ENCODE data around the gene ADGRG2. TPM values are rescaled to one million over a fixed set of nuclear protein-coding genes. Genes with fewer than 3 reads are reported as not detected.

Gene ADGRG2
- total RNA-seq, 2 experiments from 2014 or later: not detected

GRCh38 chrX:19100586-19100985 is 21.7 kb downstream of the ADGRG2 start:
- H3K9me2 ChIP-seq (ENCODE audit: insufficient read depth, low read length): no peaks in the 10 kb centered on the region
- intact Hi-C loops (cut with micrococcal nuclease; ENCODE audit: unreplicated experiment): no loop called here
- H4K20me1 ChIP-seq (ENCODE audit: insufficient read depth, low read length): no peaks in the 10 kb centered on the region
- no peaks in the 10 kb centered on the region for H3K4me1 ChIP-seq (ENCODE audit: insufficient read depth, low read length, poor library complexity, severe bottlenecking)
- no peaks in the 10 kb centered on the region for H3K79me2 ChIP-seq (ENCODE audit: insufficient read depth, low read depth, low read length)
- H3K36me3 ChIP-seq (ENCODE audit: insufficient read depth, low read length): no peaks in the 10 kb centered on the region
- no peak overlapping the region for H3K4me3 ChIP-seq (ENCODE audit: low read depth, low read length, poor library complexity, severe bottlenecking)
- no TSS peak for BruUV-seq (replicated peaks)
- no peak for DNase-seq (ENCODE audit: low spot score)
- no peak overlapping the region for H2AFZ ChIP-seq (ENCODE audit: low read length)
- H3K27ac ChIP-seq (ENCODE audit: low read depth, low read length, poor library complexity, severe bottlenecking): no peak overlapping the region
- H3K9me3 ChIP-seq (ENCODE audit: low read length): no peaks in the 10 kb centered on the region
- no peak overlapping the region for H3K4me2 ChIP-seq (ENCODE audit: low read length)
- TF ChIP-seq, protein P1, sequence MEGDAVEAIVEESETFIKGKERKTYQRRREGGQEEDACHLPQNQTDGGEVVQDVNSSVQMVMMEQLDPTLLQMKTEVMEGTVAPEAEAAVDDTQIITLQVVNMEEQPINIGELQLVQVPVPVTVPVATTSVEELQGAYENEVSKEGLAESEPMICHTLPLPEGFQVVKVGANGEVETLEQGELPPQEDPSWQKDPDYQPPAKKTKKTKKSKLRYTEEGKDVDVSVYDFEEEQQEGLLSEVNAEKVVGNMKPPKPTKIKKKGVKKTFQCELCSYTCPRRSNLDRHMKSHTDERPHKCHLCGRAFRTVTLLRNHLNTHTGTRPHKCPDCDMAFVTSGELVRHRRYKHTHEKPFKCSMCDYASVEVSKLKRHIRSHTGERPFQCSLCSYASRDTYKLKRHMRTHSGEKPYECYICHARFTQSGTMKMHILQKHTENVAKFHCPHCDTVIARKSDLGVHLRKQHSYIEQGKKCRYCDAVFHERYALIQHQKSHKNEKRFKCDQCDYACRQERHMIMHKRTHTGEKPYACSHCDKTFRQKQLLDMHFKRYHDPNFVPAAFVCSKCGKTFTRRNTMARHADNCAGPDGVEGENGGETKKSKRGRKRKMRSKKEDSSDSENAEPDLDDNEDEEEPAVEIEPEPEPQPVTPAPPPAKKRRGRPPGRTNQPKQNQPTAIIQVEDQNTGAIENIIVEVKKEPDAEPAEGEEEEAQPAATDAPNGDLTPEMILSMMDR (conservative IDR thresholded peaks at IDR 0.05; ENCODE audit: low read length): no peak
- no peak for TF ChIP-seq EZH2phosphoT487 (IDR thresholded peaks at IDR 0.05; ENCODE audit: borderline replicate concordance, low read depth, low read length)
- ChIA-PET POLR2A (interaction anchor here (0.6 kb wide), 1 partner anchor 105 kb away, joined by 3 read pairs; no protein-coding TSS in a partner anchor), CTCF (ENCODE audit: unreplicated experiment) (no interaction called here)

GRCh38 chrX:19097553-19098283 is 24.6 kb downstream of the ADGRG2 start:
- Histone ChIP-seq H3K36me3 (ENCODE audit: insufficient read depth, low read length) (no peaks in the 10 kb centered on the region), H3K9me2 (ENCODE audit: insufficient read depth, low read length) (no peaks in the 10 kb centered on the region), H3K79me2 (ENCODE audit: insufficient read depth, low read depth, low read length) (no peaks in the 10 kb centered on the region), H4K20me1 (ENCODE audit: insufficient read depth, low read length) (no peaks in the 10 kb centered on the region), H3K27ac (ENCODE audit: low read depth, low read length, poor library complexity, severe bottlenecking) (no peak overlapping the region), H3K4me1 (ENCODE audit: insufficient read depth, low read length, poor library complexity, severe bottlenecking) (no peaks in the 10 kb centered on the region), H3K4me3 (ENCODE audit: low read depth, low read length, poor library complexity, severe bottlenecking) (no peak overlapping the region), H3K9me3 (ENCODE audit: low read length) (no peaks in the 10 kb centered on the region), H3K4me2 (ENCODE audit: low read length) (no peak overlapping the region), H2AFZ (ENCODE audit: low read length) (no peak overlapping the region)
- BruUV-seq (replicated peaks): no TSS peak
- intact Hi-C loops (cut with micrococcal nuclease; ENCODE audit: unreplicated experiment): no loop called here
- ChIA-PET POLR2A (no interaction called here), CTCF (ENCODE audit: unreplicated experiment) (no interaction called here)
- DNase-seq (ENCODE audit: low spot score): no peak
- no peak for TF ChIP-seq EZH2phosphoT487 (IDR thresholded peaks at IDR 0.05; ENCODE audit: borderline replicate concordance, low read depth, low read length)

DNA sequence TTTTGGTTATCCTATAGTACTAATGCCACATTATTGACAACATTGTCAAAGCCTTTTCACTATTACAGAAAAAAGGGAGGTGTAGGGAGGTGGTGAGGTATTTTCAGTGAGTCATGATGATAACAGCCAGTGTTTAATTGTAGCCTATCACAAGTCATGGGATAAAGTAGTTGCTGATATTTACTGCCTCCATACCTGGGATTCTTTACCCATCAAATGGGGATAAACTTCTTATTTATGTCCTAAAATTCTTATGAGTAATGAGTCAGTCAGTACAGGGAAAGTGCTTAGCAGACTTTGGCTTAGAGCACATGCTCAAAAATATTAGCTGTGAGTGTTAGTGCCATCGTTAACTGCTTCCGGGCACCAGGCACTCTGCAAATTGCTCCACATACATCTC is 25.7 kb downstream of the ADGRG2 start:
- CTCF ChIA-PET (ENCODE audit: unreplicated experiment): no interaction called here
- intact Hi-C loops (cut with micrococcal nuclease; ENCODE audit: unreplicated experiment): no loop called here
- no peaks in the 10 kb centered on the region for H4K20me1 ChIP-seq (ENCODE audit: insufficient read depth, low read length)
- no peak overlapping the region for H2AFZ ChIP-seq (ENCODE audit: low read length)
- H3K79me2 ChIP-seq (ENCODE audit: insufficient read depth, low read depth, low read length): no peaks in the 10 kb centered on the region
- no peak for TF ChIP-seq EZH2phosphoT487 (IDR thresholded peaks at IDR 0.05; ENCODE audit: borderline replicate concordance, low read depth, low read length)
- TF ChIP-seq, protein P1 (conservative IDR thresholded peaks at IDR 0.05; ENCODE audit: low read length): no peak
- DNase-seq (ENCODE audit: low spot score): no peak
- H3K4me3 ChIP-seq (ENCODE audit: low read depth, low read length, poor library complexity, severe bottlenecking): no peak overlapping the region
- H3K9me3 ChIP-seq (ENCODE audit: low read length): no peaks in the 10 kb centered on the region
- H3K4me1 ChIP-seq (ENCODE audit: insufficient read depth, low read length, poor library complexity, severe bottlenecking): no peaks in the 10 kb centered on the region
- H3K9me2 ChIP-seq (ENCODE audit: insufficient read depth, low read length): no peaks in the 10 kb centered on the region
- H3K4me2 ChIP-seq (ENCODE audit: low read length): no peak overlapping the region
- no peak overlapping the region for H3K27ac ChIP-seq (ENCODE audit: low read depth, low read length, poor library complexity, severe bottlenecking)
- no peaks in the 10 kb centered on the region for H3K36me3 ChIP-seq (ENCODE audit: insufficient read depth, low read length)
- BruUV-seq (replicated peaks): no TSS peak
- POLR2A ChIA-PET: interaction anchor here (0.7 kb wide), 1 partner anchor 874 kb away, joined by 3 read pairs; no protein-coding TSS in a partner anchor

All from OCI-LY7 (cell line).